HEK293 (cell line): ENCODE measurements around the gene ANKRD23.

Experiments
- CTCF ChIA-PET: fragments of 350-600 bp; formaldehyde crosslinking; extraction: SDS; loops from one replicate; lab custom pipeline; 2021; ENCODE audit warnings: antibody characterized with exemption; lab: Yijun Ruan, JAX
- POLR2A ChIA-PET: fragments of 300-600 bp; formaldehyde crosslinking; extraction: SDS; loops from one replicate; lab custom pipeline; 2020; ENCODE audit warnings: antibody characterized with exemption, inconsistent platforms; lab: Yijun Ruan, JAX
- H3K27ac ChIP-seq: fragments of 200-500 bp; sonication (Bioruptor generic); 2 replicates; pipeline ENCODE4 v1.5.1; 2014; ENCODE audit warnings: low read depth, low read length, control low read depth, inconsistent platforms; ENCODE audit errors: extremely low read depth
- H3K36me3 ChIP-seq, 2 experiments: fragments of 200-500 bp in 1 of 2; sonication (Bioruptor generic) in 1 of 2; 1 replicate in 1 of 2; 2 replicates in 1 of 2; pipeline ENCODE4 v1.5.1; 2014 to 2017; ENCODE audit warnings: inconsistent platforms in 2 of 2, low read length in 2 of 2; ENCODE audit not compliant: control insufficient read depth in 2 of 2, insufficient read depth in 1 of 2
- H3K4me1 ChIP-seq: fragments of 200-500 bp; sonication (Bioruptor generic); 2 replicates; pipeline ENCODE4 v1.5.1; 2014; ENCODE audit warnings: mild to moderate bottlenecking, low read length, inconsistent platforms; ENCODE audit not compliant: control insufficient read depth, insufficient read depth
- H3K4me3 ChIP-seq: 2 replicates; pipeline ENCODE4 v1.5.1; 2011; ENCODE audit warnings: low read depth, mild to moderate bottlenecking, control low read depth, low read length, moderate library complexity
- H3K9me3 ChIP-seq: fragments of 200-500 bp; sonication (Bioruptor generic); 2 replicates; pipeline ENCODE4 v1.5.1; 2014; ENCODE audit warnings: low read depth, low read length, inconsistent platforms; ENCODE audit not compliant: control insufficient read depth, insufficient read depth
- GLI4 ChIP-seq: fragments of 450-650 bp; formaldehyde crosslinking; IDR thresholded peaks from 2 replicates; pipeline ENCODE4 v1.5.1; 2016; ENCODE audit warnings: missing biosample characterization, missing genetic modification characterization
- IKZF3 ChIP-seq: fragments of 450-650 bp; IDR thresholded peaks from 2 replicates; pipeline ENCODE4 v1.5.0; 2018; ENCODE audit warnings: missing biosample characterization, mild to moderate bottlenecking, missing genetic modification characterization, moderate library complexity
- SCRT1 ChIP-seq: fragments of 450-650 bp; formaldehyde crosslinking; IDR thresholded peaks from 2 replicates; pipeline ENCODE4 v1.5.1; 2016; ENCODE audit warnings: missing biosample characterization, missing genetic modification characterization, borderline replicate concordance
- TCF7L2 ChIP-seq: IDR thresholded peaks from 2 replicates; pipeline ENCODE4 v1.6.1; 2011; ENCODE audit warnings: low read depth, mild to moderate bottlenecking, inconsistent platforms, low read length, moderate library complexity, borderline replicate concordance
- ZBTB17 ChIP-seq: fragments of 450-650 bp; formaldehyde crosslinking; IDR thresholded peaks from 2 replicates; pipeline ENCODE4 v1.5.1; 2016; ENCODE audit warnings: missing biosample characterization, missing genetic modification characterization
- ZBTB7A ChIP-seq: fragments of 450-650 bp; formaldehyde crosslinking; IDR thresholded peaks from 2 replicates; pipeline ENCODE4 v1.5.1; 2016; ENCODE audit warnings: low read depth, missing biosample characterization, missing genetic modification characterization
- ZIC2 ChIP-seq: fragments of 450-650 bp; formaldehyde crosslinking; IDR thresholded peaks from 2 replicates; pipeline ENCODE4 v1.5.1; 2016; ENCODE audit warnings: missing biosample characterization, missing genetic modification characterization
- ZNF169 ChIP-seq: fragments of 450-650 bp; formaldehyde crosslinking; IDR thresholded peaks from 2 replicates; pipeline ENCODE4 v1.5.1; 2016; ENCODE audit warnings: missing biosample characterization, missing genetic modification characterization
- ZNF18 ChIP-seq: fragments of 450-650 bp; formaldehyde crosslinking; IDR thresholded peaks from 2 replicates; pipeline ENCODE4 v1.5.1; 2016; ENCODE audit warnings: missing biosample characterization, missing genetic modification characterization
- ZNF274 ChIP-seq, 2 experiments: fragments of 200-500 bp in 1 of 2; fragments of 450-650 bp in 1 of 2; sonication (Bioruptor generic) in 1 of 2; formaldehyde crosslinking in 1 of 2; IDR thresholded peaks; 2 replicates each; pipeline versions ENCODE4 v1.5.1 to v1.6.1; 2014 to 2016; ENCODE audit warnings: borderline replicate concordance in 1 of 2, inconsistent platforms in 1 of 2, low read length in 1 of 2, missing biosample characterization in 1 of 2, missing genetic modification characterization in 1 of 2
- ZNF350 ChIP-seq: fragments of 450-650 bp; formaldehyde crosslinking; IDR thresholded peaks from 2 replicates; pipeline ENCODE4 v1.5.0; 2017; ENCODE audit warnings: missing biosample characterization, mild to moderate bottlenecking, missing genetic modification characterization
- ZNF473 ChIP-seq: fragments of 450-650 bp; formaldehyde crosslinking; IDR thresholded peaks from 2 replicates; pipeline ENCODE4 v1.5.1; 2017; ENCODE audit warnings: missing biosample characterization, missing genetic modification characterization
- ZNF555 ChIP-seq: fragments of 450-650 bp; formaldehyde crosslinking; conservative IDR thresholded peaks from 2 replicates; pipeline ENCODE4 v1.5.1; 2017; ENCODE audit warnings: missing biosample characterization, mild to moderate bottlenecking, missing genetic modification characterization, inconsistent platforms
- ZNF560 ChIP-seq: fragments of 450-650 bp; formaldehyde crosslinking; IDR thresholded peaks from 2 replicates; pipeline ENCODE4 v1.5.1; 2017; ENCODE audit warnings: missing biosample characterization, missing genetic modification characterization, borderline replicate concordance
- ZNF600 ChIP-seq: fragments of 450-650 bp; formaldehyde crosslinking; IDR thresholded peaks from 2 replicates; pipeline ENCODE4 v1.5.1; 2016; ENCODE audit warnings: missing biosample characterization, missing genetic modification characterization
- ZNF621 ChIP-seq: fragments of 450-650 bp; formaldehyde crosslinking; IDR thresholded peaks from 2 replicates; pipeline ENCODE4 v1.5.1; 2017; ENCODE audit warnings: missing biosample characterization, missing genetic modification characterization
- ZNF624 ChIP-seq: fragments of 450-650 bp; formaldehyde crosslinking; IDR thresholded peaks from 2 replicates; pipeline ENCODE4 v1.5.1; 2017; ENCODE audit warnings: missing biosample characterization, missing genetic modification characterization
- ZNF76 ChIP-seq: fragments of 450-650 bp; formaldehyde crosslinking; IDR thresholded peaks from 2 replicates; pipeline ENCODE4; 2016; ENCODE audit warnings: low read depth, missing biosample characterization, missing genetic modification characterization, borderline replicate concordance
- ZNF777 ChIP-seq: fragments of 450-650 bp; formaldehyde crosslinking; IDR thresholded peaks from 2 replicates; pipeline ENCODE4 v1.5.1; 2017; ENCODE audit warnings: missing biosample characterization, missing genetic modification characterization, borderline replicate concordance
- ZNF792 ChIP-seq: fragments of 450-650 bp; formaldehyde crosslinking; IDR thresholded peaks from 2 replicates; pipeline ENCODE4 v1.5.1; 2016; ENCODE audit warnings: missing biosample characterization, missing genetic modification characterization
- ZNF837 ChIP-seq: fragments of 450-650 bp; formaldehyde crosslinking; IDR thresholded peaks from 2 replicates; pipeline ENCODE4 v1.5.1; 2016; ENCODE audit warnings: missing biosample characterization, missing genetic modification characterization
- ZSCAN16 ChIP-seq: fragments of 450-650 bp; formaldehyde crosslinking; IDR thresholded peaks from 2 replicates; pipeline ENCODE4 v1.5.1; 2016; ENCODE audit warnings: missing biosample characterization, missing genetic modification characterization
- TF ChIP-seq, protein P1 (sequence below): fragments of 450-650 bp; formaldehyde crosslinking; IDR thresholded peaks from 2 replicates; pipeline ENCODE4 v1.5.1; 2016; ENCODE audit warnings: missing biosample characterization, missing genetic modification characterization
- TF ChIP-seq, protein P2 (sequence below): fragments of 450-650 bp; formaldehyde crosslinking; IDR thresholded peaks from 2 replicates; pipeline ENCODE4 v1.5.1; 2016; ENCODE audit warnings: missing biosample characterization, missing genetic modification characterization
- TF ChIP-seq, protein P3 (sequence below): fragments of 450-650 bp; formaldehyde crosslinking; IDR thresholded peaks from 2 replicates; pipeline ENCODE4 v1.5.1; 2017; ENCODE audit warnings: missing biosample characterization, missing genetic modification characterization

ANKRD23 gene

GRCh38 chr2:96799623-96799935 lies 44.2 kb downstream of the ANKRD23 start:
- ChIA-PET CTCF (interaction anchor here (0.6 to 2.4 kb wide), 6 partner anchors 11 to 135 kb away, joined by 3 to 21 read pairs (median 8); no protein-coding TSS in a partner anchor), POLR2A (interaction anchor here (0.6 to 1.8 kb wide), 2 partner anchors 21 to 39 kb away, joined by 3 to 6 read pairs; partner anchors contain the start of gene CNNM4)
- Histone ChIP-seq H3K4me3 (no peak overlapping the region), H3K9me3 (no peaks in the 10 kb centered on the region), H3K4me1 (no peaks in the 10 kb centered on the region), H3K36me3 (peaks cover 15 to 59% of the 10 kb centered on the region in 2 experiments; a peak in 2 of 3 replicates), H3K27ac (no peak overlapping the region)
- TF ChIP-seq ZNF473 (no peak), TCF7L2 (no peak), IKZF3 (tag by site-specific recombination) (no peak), ZBTB7A (tag by site-specific recombination) (no peak), ZNF555 (tag by site-specific recombination) (no peak), ZNF560 (no peak), ZNF274 (IDR thresholded peaks at IDR 0.05; ENCODE audit: low read length) (no peak), ZNF274 (tag by site-specific recombination; IDR thresholded peaks at IDR 0.05; ENCODE audit: borderline replicate concordance) (no peak), SCRT1 (tag by site-specific recombination) (no peak), ZNF350 (tag by site-specific recombination) (no peak), ZNF624 (no peak), ZNF18 (tag by site-specific recombination) (no peak)
- TF ChIP-seq, protein P1, sequence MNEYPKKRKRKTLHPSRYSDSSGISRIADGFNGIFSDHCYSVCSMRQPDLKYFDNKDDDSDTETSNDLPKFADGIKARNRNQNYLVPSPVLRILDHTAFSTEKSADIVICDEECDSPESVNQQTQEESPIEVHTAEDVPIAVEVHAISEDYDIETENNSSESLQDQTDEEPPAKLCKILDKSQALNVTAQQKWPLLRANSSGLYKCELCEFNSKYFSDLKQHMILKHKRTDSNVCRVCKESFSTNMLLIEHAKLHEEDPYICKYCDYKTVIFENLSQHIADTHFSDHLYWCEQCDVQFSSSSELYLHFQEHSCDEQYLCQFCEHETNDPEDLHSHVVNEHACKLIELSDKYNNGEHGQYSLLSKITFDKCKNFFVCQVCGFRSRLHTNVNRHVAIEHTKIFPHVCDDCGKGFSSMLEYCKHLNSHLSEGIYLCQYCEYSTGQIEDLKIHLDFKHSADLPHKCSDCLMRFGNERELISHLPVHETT: no peak
- TF ChIP-seq, protein P2, sequence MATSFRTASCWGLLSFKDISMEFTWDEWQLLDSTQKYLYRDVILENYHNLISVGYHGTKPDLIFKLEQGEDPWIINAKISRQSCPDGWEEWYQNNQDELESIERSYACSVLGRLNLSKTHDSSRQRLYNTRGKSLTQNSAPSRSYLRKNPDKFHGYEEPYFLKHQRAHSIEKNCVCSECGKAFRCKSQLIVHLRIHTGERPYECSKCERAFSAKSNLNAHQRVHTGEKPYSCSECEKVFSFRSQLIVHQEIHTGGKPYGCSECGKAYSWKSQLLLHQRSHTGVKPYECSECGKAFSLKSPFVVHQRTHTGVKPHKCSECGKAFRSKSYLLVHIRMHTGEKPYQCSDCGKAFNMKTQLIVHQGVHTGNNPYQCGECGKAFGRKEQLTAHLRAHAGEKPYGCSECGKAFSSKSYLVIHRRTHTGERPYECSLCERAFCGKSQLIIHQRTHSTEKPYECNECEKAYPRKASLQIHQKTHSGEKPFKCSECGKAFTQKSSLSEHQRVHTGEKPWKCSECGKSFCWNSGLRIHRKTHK (tag by site-specific recombination): no peak

- no peaks in the 10 kb centered on the region for H3K4me1 ChIP-seq
- no peak overlapping the region for H3K4me3 ChIP-seq
- ChIA-PET POLR2A (interaction anchor here (1.4 kb wide), 1 partner anchor 17 kb away, joined by 3 read pairs; the partner anchor contains the start of gene CNNM3), CTCF (interaction anchor here (0.6 to 2.4 kb wide), 5 partner anchors 11 to 1436 kb away, joined by 3 to 21 read pairs (median 4); no protein-coding TSS in a partner anchor)
- no peaks in the 10 kb centered on the region for H3K9me3 ChIP-seq
- H3K27ac ChIP-seq: no peak overlapping the region
- H3K36me3 ChIP-seq: peaks cover 13 to 59% of the 10 kb centered on the region in 2 experiments; a peak in 2 of 3 replicates
- TF ChIP-seq, protein P3, sequence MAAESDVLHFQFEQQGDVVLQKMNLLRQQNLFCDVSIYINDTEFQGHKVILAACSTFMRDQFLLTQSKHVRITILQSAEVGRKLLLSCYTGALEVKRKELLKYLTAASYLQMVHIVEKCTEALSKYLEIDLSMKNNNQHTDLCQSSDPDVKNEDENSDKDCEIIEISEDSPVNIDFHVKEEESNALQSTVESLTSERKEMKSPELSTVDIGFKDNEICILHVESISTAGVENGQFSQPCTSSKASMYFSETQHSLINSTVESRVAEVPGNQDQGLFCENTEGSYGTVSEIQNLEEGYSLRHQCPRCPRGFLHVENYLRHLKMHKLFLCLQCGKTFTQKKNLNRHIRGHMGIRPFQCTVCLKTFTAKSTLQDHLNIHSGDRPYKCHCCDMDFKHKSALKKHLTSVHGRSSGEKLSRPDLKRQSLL (tag by site-specific recombination): no peak
- TF ChIP-seq ZNF76 (no peak), GLI4 (tag by site-specific recombination) (no peak), ZNF837 (no peak), ZNF18 (tag by site-specific recombination) (no peak), ZSCAN16 (tag by site-specific recombination) (no peak), ZNF621 (no peak), ZIC2 (tag by site-specific recombination) (no peak), ZNF169 (tag by site-specific recombination) (no peak), ZNF792 (tag by site-specific recombination) (no peak), ZNF600 (tag by site-specific recombination) (no peak), ZNF777 (tag by site-specific recombination) (no peak), ZBTB17 (no peak)
These were observed 44.8 kb downstream of the ANKRD23 start for GRCh38 chr2:96798733-96799622.
